Measurements from ENCODE around the gene CPPED1.

The CPPED1 gene

DNA sequence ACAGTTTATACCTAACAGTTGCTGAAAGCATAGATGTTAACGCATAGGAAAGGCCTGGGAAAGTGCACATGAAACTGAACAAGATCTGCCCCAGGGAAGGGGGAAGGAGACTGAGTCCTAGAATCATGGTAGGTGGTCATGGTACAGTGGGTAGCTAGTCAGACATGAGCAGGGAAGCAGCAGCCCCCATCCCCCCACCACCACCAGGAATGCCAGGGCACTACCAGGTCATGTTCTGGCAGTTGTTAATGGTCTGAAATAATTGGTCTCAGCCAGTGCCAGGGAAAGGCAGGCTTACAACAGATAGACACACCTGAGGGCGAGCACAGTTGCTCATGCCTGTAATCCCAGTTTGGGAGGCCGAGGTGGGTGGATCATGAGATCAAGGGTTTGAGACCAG lies 185.2 kb downstream of the CPPED1 start:
- Histone ChIP-seq H3K79me2 (ENCODE audit: low read length) (no peaks in the 10 kb centered on the region), H3K27me3 (ENCODE audit: low read depth, low read length) (no peaks in the 10 kb centered on the region), H4K20me1 (ENCODE audit: insufficient read depth, low read length) (no peaks in the 10 kb centered on the region)

DNA sequence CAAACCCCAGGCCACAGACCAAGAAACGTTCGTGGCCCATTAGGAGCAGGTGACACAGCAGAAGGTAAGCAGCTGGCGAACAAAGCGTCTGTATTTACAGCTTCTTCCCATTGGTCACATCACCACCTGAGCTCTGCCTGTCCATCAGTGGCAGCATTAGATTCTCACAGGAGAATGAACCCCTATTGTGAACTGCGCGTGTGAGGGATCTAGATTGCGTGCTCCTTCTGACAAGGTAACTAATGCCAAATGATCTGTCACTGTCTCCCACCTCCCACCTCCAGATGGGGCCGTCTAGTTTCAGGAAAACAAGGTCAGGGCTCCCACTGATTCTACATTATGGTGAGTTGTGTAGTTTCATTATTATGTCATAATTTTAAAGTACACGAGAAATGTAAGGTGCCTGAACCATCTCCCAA lies 186.3 kb downstream of the CPPED1 start:
- H3K27ac ChIP-seq (ENCODE audit: low read length) = no peak overlapping the region
- no peak overlapping the region for H2AFZ ChIP-seq (ENCODE audit: low read depth, low read length)
- no peak overlapping the region for H3K4me3 ChIP-seq (ENCODE audit: low read length)
- H3K4me1 ChIP-seq (ENCODE audit: low read length) = peaks cover 30% of the 10 kb centered on the region
- no peaks in the 10 kb centered on the region for H3K79me2 ChIP-seq (ENCODE audit: low read length)
- no peaks in the 10 kb centered on the region for H3K27me3 ChIP-seq (ENCODE audit: low read depth, low read length)
- no peak overlapping the region for H3K4me2 ChIP-seq (ENCODE audit: low read length)
- H3K9me3 ChIP-seq (ENCODE audit: insufficient read depth, low read length) = no peaks in the 10 kb centered on the region
- TF ChIP-seq, protein P1, sequence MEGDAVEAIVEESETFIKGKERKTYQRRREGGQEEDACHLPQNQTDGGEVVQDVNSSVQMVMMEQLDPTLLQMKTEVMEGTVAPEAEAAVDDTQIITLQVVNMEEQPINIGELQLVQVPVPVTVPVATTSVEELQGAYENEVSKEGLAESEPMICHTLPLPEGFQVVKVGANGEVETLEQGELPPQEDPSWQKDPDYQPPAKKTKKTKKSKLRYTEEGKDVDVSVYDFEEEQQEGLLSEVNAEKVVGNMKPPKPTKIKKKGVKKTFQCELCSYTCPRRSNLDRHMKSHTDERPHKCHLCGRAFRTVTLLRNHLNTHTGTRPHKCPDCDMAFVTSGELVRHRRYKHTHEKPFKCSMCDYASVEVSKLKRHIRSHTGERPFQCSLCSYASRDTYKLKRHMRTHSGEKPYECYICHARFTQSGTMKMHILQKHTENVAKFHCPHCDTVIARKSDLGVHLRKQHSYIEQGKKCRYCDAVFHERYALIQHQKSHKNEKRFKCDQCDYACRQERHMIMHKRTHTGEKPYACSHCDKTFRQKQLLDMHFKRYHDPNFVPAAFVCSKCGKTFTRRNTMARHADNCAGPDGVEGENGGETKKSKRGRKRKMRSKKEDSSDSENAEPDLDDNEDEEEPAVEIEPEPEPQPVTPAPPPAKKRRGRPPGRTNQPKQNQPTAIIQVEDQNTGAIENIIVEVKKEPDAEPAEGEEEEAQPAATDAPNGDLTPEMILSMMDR (IDR thresholded peaks at IDR 0.05; ENCODE audit: low read depth, low read length) = no peak
- no peak for TF ChIP-seq EZH2phosphoT487 (IDR thresholded peaks at IDR 0.05; ENCODE audit: low read depth)
- no peaks in the 10 kb centered on the region for H3K36me3 ChIP-seq (replicated peaks; ENCODE audit: low read depth, low read length)
- H4K20me1 ChIP-seq (ENCODE audit: insufficient read depth, low read length) = no peaks in the 10 kb centered on the region
- H3K9ac ChIP-seq (ENCODE audit: low read length) = no peak overlapping the region

More for the DNA sequence above, 185.2 kb downstream of the CPPED1 start:
- no peak overlapping the region for H3K4me2 ChIP-seq (ENCODE audit: low read length)
- no peak for TF ChIP-seq EZH2phosphoT487 (IDR thresholded peaks at IDR 0.05; ENCODE audit: low read depth)
- TF ChIP-seq, protein P1 (IDR thresholded peaks at IDR 0.05; ENCODE audit: low read depth, low read length) = no peak
- H3K4me1 ChIP-seq (ENCODE audit: low read length) = peaks cover 19% of the 10 kb centered on the region
- no peak overlapping the region for H3K4me3 ChIP-seq (ENCODE audit: low read length)
- no peak overlapping the region for H3K9ac ChIP-seq (ENCODE audit: low read length)
- no peak overlapping the region for H3K27ac ChIP-seq (ENCODE audit: low read length)
- H2AFZ ChIP-seq (ENCODE audit: low read depth, low read length) = no peak overlapping the region
- no peaks in the 10 kb centered on the region for H3K9me3 ChIP-seq (ENCODE audit: insufficient read depth, low read length)
- no peaks in the 10 kb centered on the region for H3K36me3 ChIP-seq (replicated peaks; ENCODE audit: low read depth, low read length)

GRCh38 chr16:12614662-12615278 lies 188.9 kb downstream of the CPPED1 start:
- H3K4me3 ChIP-seq (ENCODE audit: low read length) = no peak overlapping the region
- no peaks in the 10 kb centered on the region for H4K20me1 ChIP-seq (ENCODE audit: insufficient read depth, low read length)
- H3K9ac ChIP-seq (ENCODE audit: low read length) = no peak overlapping the region
- no peak overlapping the region for H3K4me2 ChIP-seq (ENCODE audit: low read length)
- H3K27ac ChIP-seq (ENCODE audit: low read length) = no peak overlapping the region
- H3K36me3 ChIP-seq (replicated peaks; ENCODE audit: low read depth, low read length) = no peaks in the 10 kb centered on the region
- no peak overlapping the region for H2AFZ ChIP-seq (ENCODE audit: low read depth, low read length)
- H3K79me2 ChIP-seq (ENCODE audit: low read length) = no peaks in the 10 kb centered on the region
- no peaks in the 10 kb centered on the region for H3K27me3 ChIP-seq (ENCODE audit: low read depth, low read length)
- H3K4me1 ChIP-seq (ENCODE audit: low read length) = peaks cover 32% of the 10 kb centered on the region
- H3K9me3 ChIP-seq (ENCODE audit: insufficient read depth, low read length) = no peaks in the 10 kb centered on the region
- TF ChIP-seq EZH2phosphoT487 (IDR thresholded peaks at IDR 0.05; ENCODE audit: low read depth) = no peak
- TF ChIP-seq, protein P1 (IDR thresholded peaks at IDR 0.05; ENCODE audit: low read depth, low read length) = no peak

DNA sequence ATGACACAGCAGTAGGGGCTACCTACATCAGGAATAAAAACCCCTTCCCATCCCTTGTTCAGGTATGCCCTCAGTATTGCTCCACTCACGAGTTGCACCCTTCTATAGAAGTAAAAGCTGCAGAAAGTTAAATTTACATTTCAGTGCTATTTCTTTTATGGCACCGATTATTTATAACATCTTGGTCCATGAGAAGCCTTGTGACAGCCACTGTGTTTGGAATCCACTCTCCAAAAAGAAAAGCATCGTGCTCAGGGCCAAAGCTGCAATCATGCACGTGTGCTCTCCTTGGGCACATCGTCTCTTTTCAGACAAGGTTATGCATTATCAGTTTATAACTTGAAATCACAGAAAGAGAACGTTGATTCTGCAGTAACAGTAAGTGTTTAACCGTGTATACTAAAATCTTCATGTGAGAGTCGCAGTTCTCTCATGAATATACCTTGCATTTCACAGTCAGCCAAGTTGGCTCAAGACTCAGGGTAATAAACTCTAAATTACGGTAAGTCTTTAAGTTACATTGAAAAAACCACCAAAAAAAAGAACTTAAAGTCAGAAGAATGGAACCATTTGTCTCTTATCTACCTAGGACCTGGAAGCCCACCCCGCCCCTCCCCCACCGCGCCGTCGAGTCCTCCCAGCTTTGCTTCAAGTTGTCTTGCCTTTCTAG lies 189.6 kb downstream of the CPPED1 start:
- Histone ChIP-seq H3K27me3 (ENCODE audit: low read depth, low read length) (no peaks in the 10 kb centered on the region), H3K4me1 (ENCODE audit: low read length) (peaks cover 32% of the 10 kb centered on the region), H3K4me2 (ENCODE audit: low read length) (peak overlapping the region; percentile 76), H3K9me3 (ENCODE audit: insufficient read depth, low read length) (no peaks in the 10 kb centered on the region), H2AFZ (ENCODE audit: low read depth, low read length) (no peak overlapping the region), H3K36me3 (replicated peaks; ENCODE audit: low read depth, low read length) (no peaks in the 10 kb centered on the region), H3K4me3 (ENCODE audit: low read length) (peak overlapping the region; percentile 54; the same call in 1 of the 2 replicates), H3K79me2 (ENCODE audit: low read length) (no peaks in the 10 kb centered on the region), H4K20me1 (ENCODE audit: insufficient read depth, low read length) (no peaks in the 10 kb centered on the region), H3K9ac (ENCODE audit: low read length) (no peak overlapping the region), H3K27ac (ENCODE audit: low read length) (peak overlapping the region; percentile 1; the same call in 1 of the 2 replicates)
- no peak for TF ChIP-seq EZH2phosphoT487 (IDR thresholded peaks at IDR 0.05; ENCODE audit: low read depth)
- TF ChIP-seq, protein P1 (IDR thresholded peaks at IDR 0.05; ENCODE audit: low read depth, low read length) = no peak

Data from OCI-LY3 (cell line).